ENCODE data around the gene IVD. TPM values are rescaled to one million over a fixed set of nuclear protein-coding genes. Genes with fewer than 3 reads are reported as not detected.

Gene IVD
- total RNA-seq, 1 experiment from 2014 or later, result 74.5 TPM

- no peaks in the 10 kb centered on the region for H3K9me3 ChIP-seq
- peaks cover 1% of the 10 kb centered on the region for H3K36me3 ChIP-seq (ENCODE audit: control insufficient read depth, insufficient read depth, low read length)
- H3K4me1 Mint-ChIP-seq (ENCODE audit: low read depth, unreplicated experiment), result peaks cover 8% of the 10 kb centered on the region
- intact Hi-C loops (cut with micrococcal nuclease; ENCODE audit: unreplicated experiment), result no loop called here
- H3K27ac Mint-ChIP-seq (ENCODE audit: unreplicated experiment), result no peak overlapping the region
- no peak overlapping the region for H3K4me3 ChIP-seq (ENCODE audit: low read depth, low read length)
- H3K4me3 Mint-ChIP-seq (ENCODE audit: unreplicated experiment), result no peak overlapping the region
- no peak for DNase-seq
- POLR2A ChIA-PET, result no interaction called here
- no peaks in the 10 kb centered on the region for H3K9me3 Mint-ChIP-seq (ENCODE audit: unreplicated experiment)
- no peaks in the 10 kb centered on the region for H3K27me3 Mint-ChIP-seq (ENCODE audit: insufficient read depth, unreplicated experiment)
- BruUV-seq (replicated peaks), result no TSS peak
- H3K4me1 ChIP-seq, result peaks cover 9% of the 10 kb centered on the region
- H3K27me3 ChIP-seq (replicated peaks; ENCODE audit: control insufficient read depth, insufficient read depth, low read length), result no peaks in the 10 kb centered on the region
- CTCF ChIA-PET, result no interaction called here
- TF ChIP-seq CTCF (IDR thresholded peaks at IDR 0.05; ENCODE audit: insufficient read depth in 1 of 2, low read depth in 1 of 2, low read length in 1 of 2, severe bottlenecking in 1 of 2, unreplicated experiment in 1 of 2), result no peak
- H3K36me3 Mint-ChIP-seq (ENCODE audit: insufficient read depth, unreplicated experiment), result peaks cover 59% of the 10 kb centered on the region
These were observed 61.6 kb downstream of the IVD start for GRCh38 chr15:40467261-40467615.

GRCh38 chr15:40468898-40469331 is 63.3 kb downstream of the IVD start:
- no TSS peak for BruUV-seq (replicated peaks)
- Histone ChIP-seq H3K36me3 (ENCODE audit: control insufficient read depth, insufficient read depth, low read length) (no peaks in the 10 kb centered on the region), H3K9me3 (no peaks in the 10 kb centered on the region), H3K4me1 (peaks cover 10% of the 10 kb centered on the region), H3K27me3 (replicated peaks; ENCODE audit: control insufficient read depth, insufficient read depth, low read length) (no peaks in the 10 kb centered on the region), H3K4me3 (ENCODE audit: low read depth, low read length) (no peak overlapping the region)
- Mint-ChIP-seq H3K36me3 (ENCODE audit: insufficient read depth, unreplicated experiment) (peaks cover 46% of the 10 kb centered on the region), H3K4me3 (ENCODE audit: unreplicated experiment) (no peak overlapping the region), H3K9me3 (ENCODE audit: unreplicated experiment) (no peaks in the 10 kb centered on the region), H3K4me1 (ENCODE audit: low read depth, unreplicated experiment) (peaks cover 8% of the 10 kb centered on the region), H3K27me3 (ENCODE audit: insufficient read depth, unreplicated experiment) (no peaks in the 10 kb centered on the region), H3K27ac (ENCODE audit: unreplicated experiment) (no peak overlapping the region)
- intact Hi-C loops (cut with micrococcal nuclease; ENCODE audit: unreplicated experiment), result no loop called here
- POLR2A ChIA-PET, result no interaction called here
- no peak for DNase-seq
- CTCF ChIA-PET, result interaction anchor here (0.7 to 1.1 kb wide), 2 partner anchors 29 to 36 kb away, joined by 3 read pairs; no protein-coding TSS in a partner anchor
- TF ChIP-seq CTCF (IDR thresholded peaks at IDR 0.05; ENCODE audit: insufficient read depth in 1 of 2, low read depth in 1 of 2, low read length in 1 of 2, severe bottlenecking in 1 of 2, unreplicated experiment in 1 of 2), result no peak

GRCh38 chr15:40469776-40470390 is 64.3 kb downstream of the IVD start:
- Histone ChIP-seq H3K27me3 (replicated peaks; ENCODE audit: control insufficient read depth, insufficient read depth, low read length) (no peaks in the 10 kb centered on the region), H3K9me3 (no peaks in the 10 kb centered on the region), H3K36me3 (ENCODE audit: control insufficient read depth, insufficient read depth, low read length) (no peaks in the 10 kb centered on the region), H3K4me1 (peaks cover 10% of the 10 kb centered on the region), H3K4me3 (ENCODE audit: low read depth, low read length) (peak overlapping the region; percentile 74)
- Mint-ChIP-seq H3K27me3 (ENCODE audit: insufficient read depth, unreplicated experiment) (no peaks in the 10 kb centered on the region), H3K4me3 (ENCODE audit: unreplicated experiment) (peak overlapping the region; percentile 80), H3K4me1 (ENCODE audit: low read depth, unreplicated experiment) (peaks cover 8% of the 10 kb centered on the region), H3K27ac (ENCODE audit: unreplicated experiment) (peak overlapping the region; percentile 88), H3K36me3 (ENCODE audit: insufficient read depth, unreplicated experiment) (peaks cover 36% of the 10 kb centered on the region), H3K9me3 (ENCODE audit: unreplicated experiment) (no peaks in the 10 kb centered on the region)
- DNase-seq, result no peak
- TSS peak; percentile 69 for BruUV-seq (replicated peaks)
- ChIA-PET CTCF (interaction anchor here (0.6 to 1.8 kb wide), 4 partner anchors 30 to 812 kb away, joined by 3 to 8 read pairs (median 4); partner anchors contain the start of gene BAHD1), POLR2A (no interaction called here)
- TF ChIP-seq CTCF (IDR thresholded peaks at IDR 0.05; ENCODE audit: insufficient read depth in 1 of 2, low read depth in 1 of 2, low read length in 1 of 2, severe bottlenecking in 1 of 2, unreplicated experiment in 1 of 2), result no peak
- intact Hi-C loops (cut with micrococcal nuclease; ENCODE audit: unreplicated experiment), result loop anchor here (1.0 kb wide), 1 partner anchor 30 kb away; the partner anchor contains the start of gene BAHD1
